NCI-H345 (cell line): ENCODE data around the gene SHISA5.
A peak's percentile ranks its signal among the peaks of the same experiment; 100 is the strongest.
"Not testable (repeated sequence)": the region's sequence is repeated elsewhere in the genome, so short reads cannot be mapped to it uniquely, and the experiment has no call there.

Experiments used
- DNase-seq: peaks from one replicate; lab custom pipeline; 2025; lab: John Stamatoyannopoulos, UW

The SHISA5 gene

DNA sequence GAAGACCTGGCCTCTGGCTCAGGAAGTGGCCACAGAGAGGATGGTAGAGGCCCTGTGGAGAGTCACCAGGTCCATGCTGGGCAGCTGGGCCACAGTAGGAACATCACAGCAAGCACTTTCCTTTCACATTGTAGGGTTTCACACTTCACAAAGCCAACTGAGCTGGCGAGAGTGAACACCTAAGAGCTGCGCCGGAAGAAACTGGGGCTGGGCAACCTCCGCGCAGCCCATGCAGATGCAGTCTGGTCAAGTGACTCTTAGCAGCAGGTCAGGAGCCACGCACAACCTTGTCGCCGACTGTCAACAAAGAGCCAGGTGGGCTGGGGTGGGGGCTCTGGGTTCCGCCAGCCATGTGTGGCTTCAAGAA lies 15.3 kb upstream of the SHISA5 start:
- no peak for DNase-seq

DNA sequence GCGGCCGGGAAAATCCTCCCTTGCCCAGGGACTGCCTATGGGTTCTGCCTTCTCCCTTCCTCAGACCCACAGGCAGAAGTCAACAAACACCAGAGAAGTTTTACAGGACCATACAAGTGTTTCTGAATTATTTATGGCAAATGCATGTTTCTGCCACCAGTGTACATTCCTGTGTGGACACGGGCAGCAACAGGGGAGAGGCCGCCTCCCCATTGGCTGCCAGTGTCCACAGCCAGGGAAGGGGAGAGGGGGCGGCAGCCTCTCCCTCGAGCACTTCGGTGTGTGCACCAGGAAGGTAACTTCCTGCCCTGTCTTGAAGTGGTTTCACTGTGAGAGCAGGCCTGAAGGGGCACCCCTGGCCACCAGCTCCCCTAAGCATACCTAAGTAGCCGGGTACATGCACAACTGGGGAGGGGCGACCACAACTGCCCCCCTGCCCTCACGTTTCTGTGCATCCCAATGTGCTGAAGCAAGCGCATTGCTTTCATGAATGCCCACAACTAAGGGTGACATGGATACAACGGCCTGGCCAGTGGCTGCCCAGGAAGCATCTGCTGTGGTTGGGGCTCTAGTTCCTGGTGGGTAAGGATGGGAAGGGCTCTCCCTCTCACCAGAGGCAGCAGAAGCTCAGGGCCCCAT lies 14.8 kb upstream of the SHISA5 start:
- DNase-seq = no peak

- no peak for DNase-seq
Observed at GRCh38 chr3:48518069-48518468, 14.1 kb upstream of the SHISA5 start.

DNA sequence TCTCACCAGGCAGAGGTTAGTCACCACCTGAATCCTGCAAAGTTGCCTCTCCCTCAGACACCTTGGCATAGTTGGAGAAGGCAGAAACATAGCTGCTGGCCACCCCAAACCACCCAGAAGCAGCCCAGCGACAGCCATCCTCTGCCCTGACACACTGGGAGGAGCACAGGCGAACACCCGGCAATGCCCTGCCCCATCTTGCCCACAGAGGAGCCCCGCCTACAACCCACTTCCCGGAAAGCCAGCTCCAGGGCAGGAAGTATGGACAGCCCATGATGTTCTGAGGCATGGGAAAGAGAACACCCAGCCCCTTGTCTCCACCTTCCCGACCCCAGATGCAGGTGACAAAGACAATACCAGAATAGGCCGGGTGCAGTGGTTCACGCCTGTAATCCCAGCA lies 12.6 kb upstream of the SHISA5 start:
- DNase-seq = no peak

DNA sequence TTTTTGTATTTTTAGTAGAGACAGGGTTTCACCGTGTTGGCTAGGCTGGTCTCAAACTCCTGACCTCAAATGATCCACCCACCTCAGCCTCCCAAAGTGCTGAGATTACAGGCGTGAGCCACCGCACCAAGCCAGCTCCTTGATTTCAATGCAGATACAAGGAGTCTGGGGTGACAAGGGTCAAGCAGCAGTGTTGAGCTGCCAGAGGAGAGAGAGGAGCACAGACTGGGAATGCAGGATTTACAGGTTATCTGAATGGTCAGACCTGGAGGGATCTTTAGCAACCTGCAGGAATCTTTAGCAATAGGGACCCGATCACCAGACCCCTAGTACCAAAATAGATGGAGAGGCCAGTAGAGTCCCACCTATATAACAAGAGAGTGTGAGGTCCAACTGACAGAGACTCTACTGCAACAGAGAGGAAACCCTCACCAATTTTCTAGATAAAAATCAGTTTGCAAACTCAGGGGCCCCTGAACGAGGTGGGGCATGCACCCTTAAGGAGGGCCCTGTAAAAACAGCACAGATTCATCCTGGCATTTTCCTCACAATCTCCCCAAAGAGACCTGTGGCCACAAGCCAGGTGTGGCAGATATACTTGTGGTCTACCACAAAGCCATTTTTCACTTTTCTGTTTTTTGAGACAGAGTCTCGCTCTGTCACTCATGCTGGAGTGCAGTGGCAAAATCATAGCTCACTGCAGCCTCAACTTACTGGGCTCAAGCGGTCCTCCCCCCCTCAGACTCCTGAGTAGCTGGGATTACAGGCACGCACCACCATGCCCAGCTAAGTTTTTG lies 10.7 kb upstream of the SHISA5 start:
- DNase-seq = no peak

DNA sequence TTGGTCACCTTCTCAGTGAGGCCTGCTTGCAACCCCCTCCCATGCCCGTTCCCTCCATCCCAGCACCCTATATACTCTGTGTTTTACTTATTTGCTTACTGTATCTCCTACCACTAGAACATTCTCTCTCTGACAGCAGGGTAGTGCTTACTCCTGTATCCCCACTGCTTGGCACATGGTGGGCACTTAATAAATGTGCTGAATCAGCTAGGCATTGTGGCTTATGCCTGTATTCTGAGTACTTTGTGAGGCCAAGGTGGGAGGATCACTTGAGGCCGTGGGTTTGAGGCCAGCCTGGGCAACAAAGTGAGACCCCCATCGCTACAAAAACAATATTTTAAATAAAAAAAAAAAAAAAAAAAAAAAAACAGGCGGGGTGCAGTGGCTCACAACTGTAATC lies 7.6 kb upstream of the SHISA5 start:
- DNase-seq = no peak

- peak; percentile 15 for DNase-seq
Observed at GRCh38 chr3:48507256-48508061, 3.5 kb upstream of the SHISA5 start.

- no peak for DNase-seq
Observed at GRCh38 chr3:48505968-48506504, 2.1 kb upstream of the SHISA5 start.

- DNase-seq = no peak
Observed at GRCh38 chr3:48505146-48505545, 1.2 kb upstream of the SHISA5 start.

- DNase-seq = no peak
Observed at GRCh38 chr3:48503401-48504050, 448 bp downstream of the SHISA5 start.

DNA sequence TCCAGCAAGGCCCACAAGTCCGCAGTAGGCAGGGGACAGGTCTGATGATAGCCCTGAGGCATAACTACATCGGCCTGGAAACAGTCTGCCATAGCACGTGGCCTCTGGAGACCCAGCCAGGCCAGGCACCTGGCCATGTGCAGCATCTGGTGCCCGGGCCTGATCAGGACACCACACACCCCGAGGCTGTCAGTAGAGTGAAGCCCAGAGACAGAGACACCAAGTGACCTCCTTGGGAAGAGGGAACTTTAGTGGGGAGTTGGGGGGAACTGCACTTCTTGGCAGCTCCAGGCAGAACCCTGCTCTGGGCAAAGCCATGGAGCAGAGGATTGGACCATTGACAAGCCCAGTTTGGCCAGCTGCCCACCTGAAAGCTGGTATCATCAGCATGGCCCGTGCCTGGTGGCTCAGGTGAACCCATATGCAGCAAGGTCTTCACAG lies 1.2 kb downstream of the SHISA5 start:
- no peak for DNase-seq

- no peak for DNase-seq
Observed at GRCh38 chr3:48502121-48502520, 1.9 kb downstream of the SHISA5 start.

- no peak for DNase-seq
Observed at GRCh38 chr3:48501196-48501595, 2.8 kb downstream of the SHISA5 start.

GRCh38 chr3:48500656-48501055 lies 3.3 kb downstream of the SHISA5 start:
- DNase-seq = no peak

DNA sequence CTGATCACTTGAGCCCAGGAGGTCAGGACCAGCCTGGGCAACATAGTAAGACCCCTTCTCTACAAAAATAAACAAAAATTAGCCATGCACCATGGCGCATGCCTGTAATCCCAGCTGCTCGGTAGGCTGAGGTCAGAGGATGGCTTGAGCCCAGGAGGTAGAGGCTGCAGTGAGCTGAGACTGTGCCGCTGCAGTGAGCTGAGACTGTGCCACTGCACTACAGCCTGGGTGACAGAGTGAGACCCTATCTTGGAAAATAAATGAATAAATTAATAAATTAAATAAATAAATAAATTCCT lies 10.8 kb downstream of the SHISA5 start:
- DNase-seq = no peak

GRCh38 chr3:48492461-48493202 lies 11.3 kb downstream of the SHISA5 start:
- DNase-seq = no peak

DNA sequence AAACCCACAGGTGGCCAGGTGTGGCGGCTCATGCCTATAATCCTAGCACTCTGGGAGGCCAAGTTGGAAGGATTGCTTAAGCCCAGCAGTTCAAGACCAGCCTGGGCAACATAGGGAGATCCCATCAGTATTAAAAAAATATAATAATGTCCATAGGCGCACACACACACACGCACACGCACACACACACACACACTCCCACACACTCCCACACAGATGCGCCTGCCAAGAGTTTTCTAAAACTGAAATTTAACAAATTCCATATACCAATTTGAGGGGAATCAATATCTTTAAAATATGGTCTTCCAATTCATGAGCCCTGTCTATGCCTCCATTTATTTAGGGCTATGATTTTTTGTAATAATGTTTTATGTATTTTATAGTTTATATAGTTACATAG lies 17.0 kb downstream of the SHISA5 start:
- DNase-seq = no peak

DNA sequence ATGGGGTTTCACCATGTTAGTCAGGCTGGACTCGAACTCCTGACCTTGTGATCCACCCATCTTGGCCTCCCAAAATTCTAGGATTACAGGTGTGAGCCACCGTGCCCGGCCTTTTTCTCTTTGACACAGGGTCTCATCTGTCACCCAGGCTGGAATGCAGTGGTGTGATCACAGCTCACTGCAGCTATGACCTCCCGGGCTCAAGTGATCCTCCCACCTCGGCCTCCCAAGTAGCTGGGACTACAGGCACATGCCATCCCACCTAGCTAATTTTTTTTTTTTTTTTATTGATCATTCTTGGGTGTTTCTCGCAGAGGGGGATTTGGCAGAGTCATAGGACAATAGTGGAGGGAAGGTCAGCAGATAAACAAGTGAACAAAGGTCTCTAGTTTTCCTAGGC lies 21.2 kb downstream of the SHISA5 start:
- not testable (repeated sequence) for DNase-seq

DNA sequence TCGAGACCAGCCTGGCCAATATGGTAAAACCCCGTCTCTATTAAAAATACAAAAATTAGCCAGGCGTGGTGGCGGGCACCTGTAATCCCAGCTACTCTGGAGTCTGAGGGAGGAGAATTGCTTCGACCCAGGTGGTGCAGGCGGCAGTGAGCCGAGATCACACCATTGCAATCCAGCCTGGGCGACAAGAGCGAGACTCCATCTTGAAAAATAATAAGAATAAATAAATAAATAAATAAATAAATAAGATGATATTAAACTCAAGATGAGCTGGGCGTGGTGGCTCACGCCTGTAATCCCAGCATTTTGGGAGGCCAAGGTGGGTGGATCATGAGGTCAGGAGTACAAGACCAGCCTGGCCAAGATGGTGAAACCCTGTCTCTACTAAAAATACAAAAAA lies 23.1 kb downstream of the SHISA5 start:
- not testable (repeated sequence) for DNase-seq

GRCh38 chr3:48478626-48479555 lies 25.1 kb downstream of the SHISA5 start:
- no peak for DNase-seq
